GM13976 (cell line): ENCODE measurements around the gene C16orf86.
A peak's percentile ranks its signal among the peaks of the same experiment; 100 is the strongest.

ENCODE experiments used
- DNase-seq: peaks from one replicate; pipeline ENCODE4 v3.0.0; 2012; ENCODE audit warnings: low spot score
- in situ Hi-C: fragments of 300-500 bp; cut with MboI; formaldehyde crosslinking; loops from one replicate; pipeline ENCODE4 v1.12.0; 2022; ENCODE audit warnings: low sequenced_read_pairs, mixed read lengths, inconsistent platforms; ENCODE audit not compliant: unreplicated experiment
- TF ChIP-seq, protein P1 (sequence below): IDR thresholded peaks from 2 replicates; pipeline ENCODE4 v1.5.1; 2012; ENCODE audit warnings: borderline replicate concordance, mild to moderate bottlenecking; ENCODE audit not compliant: insufficient read depth; ENCODE audit errors: extremely low read depth, missing control alignments, control extremely low read depth

Gene C16orf86

GRCh38 chr16:67658849-67659674 is 7.6 kb upstream of the C16orf86 start:
- in situ Hi-C loops: no loop called here
- TF ChIP-seq, protein P1, sequence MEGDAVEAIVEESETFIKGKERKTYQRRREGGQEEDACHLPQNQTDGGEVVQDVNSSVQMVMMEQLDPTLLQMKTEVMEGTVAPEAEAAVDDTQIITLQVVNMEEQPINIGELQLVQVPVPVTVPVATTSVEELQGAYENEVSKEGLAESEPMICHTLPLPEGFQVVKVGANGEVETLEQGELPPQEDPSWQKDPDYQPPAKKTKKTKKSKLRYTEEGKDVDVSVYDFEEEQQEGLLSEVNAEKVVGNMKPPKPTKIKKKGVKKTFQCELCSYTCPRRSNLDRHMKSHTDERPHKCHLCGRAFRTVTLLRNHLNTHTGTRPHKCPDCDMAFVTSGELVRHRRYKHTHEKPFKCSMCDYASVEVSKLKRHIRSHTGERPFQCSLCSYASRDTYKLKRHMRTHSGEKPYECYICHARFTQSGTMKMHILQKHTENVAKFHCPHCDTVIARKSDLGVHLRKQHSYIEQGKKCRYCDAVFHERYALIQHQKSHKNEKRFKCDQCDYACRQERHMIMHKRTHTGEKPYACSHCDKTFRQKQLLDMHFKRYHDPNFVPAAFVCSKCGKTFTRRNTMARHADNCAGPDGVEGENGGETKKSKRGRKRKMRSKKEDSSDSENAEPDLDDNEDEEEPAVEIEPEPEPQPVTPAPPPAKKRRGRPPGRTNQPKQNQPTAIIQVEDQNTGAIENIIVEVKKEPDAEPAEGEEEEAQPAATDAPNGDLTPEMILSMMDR: no peak
- no peak for DNase-seq

DNA sequence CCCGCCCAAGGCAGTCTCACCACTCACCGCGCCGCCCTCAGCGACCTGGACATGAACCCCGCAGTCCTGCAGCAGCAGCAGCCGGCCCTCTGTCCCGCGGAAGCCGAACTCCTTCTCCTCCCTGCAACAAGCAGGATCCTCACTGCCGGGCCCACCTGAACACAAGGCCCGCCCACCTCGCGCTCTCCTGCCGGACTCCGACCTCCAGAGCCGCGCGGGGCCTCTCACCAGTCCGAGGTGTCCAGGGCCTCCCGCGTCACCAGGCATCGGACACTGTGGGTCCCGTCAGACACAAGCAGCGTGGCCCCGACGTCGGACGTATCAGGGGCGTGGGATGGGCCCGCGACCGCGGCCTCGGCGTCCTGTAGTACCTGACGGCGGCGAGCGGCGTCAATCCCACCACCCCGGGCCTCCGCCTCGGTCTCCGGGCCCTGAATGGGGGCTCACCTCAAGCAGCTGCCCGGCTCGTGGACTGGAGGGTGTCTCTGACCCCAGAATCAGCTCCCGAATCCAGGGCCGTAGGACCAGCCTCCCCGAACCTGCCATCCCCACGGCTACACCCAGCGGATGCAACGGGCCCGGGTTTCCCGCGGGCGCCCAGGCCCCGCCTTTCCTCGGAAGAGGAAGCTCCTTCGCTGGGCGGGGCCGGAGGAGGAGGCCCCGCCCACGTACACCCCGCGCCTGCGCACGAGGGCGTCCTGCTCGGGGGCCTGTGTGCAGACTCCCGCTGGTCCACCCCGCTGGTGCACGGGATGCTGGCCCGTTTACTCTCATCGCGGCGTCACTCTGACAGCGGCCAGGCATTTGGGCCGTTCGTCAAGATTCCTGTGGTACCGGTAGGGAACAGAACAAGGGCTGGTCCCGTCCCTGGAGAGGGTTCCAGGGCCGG is 6.7 kb upstream of the C16orf86 start, which contains the start of gene ACD:
ACD (minus strand) TSS at position 586 of the 889 bp plus-strand sequence; CDS start at position 546, 40 bp downstream.
- TF ChIP-seq, protein P1: no peak

GRCh38 chr16:67660564-67661028 is 6.0 kb upstream of the C16orf86 start, which contains the start of gene PARD6A:
TSS of gene PARD6A (plus strand) at chr16:67660960. CDS start at chr16:67661039, 79 bp downstream.
- in situ Hi-C loops: no loop called here
- DNase-seq: peak; percentile 100
- TF ChIP-seq, protein P1: no peak

More for the DNA sequence above, 6.7 kb upstream of the C16orf86 start, which contains the start of gene ACD:
- peak; percentile 100 for DNase-seq
- in situ Hi-C loops: no loop called here

GRCh38 chr16:67661101-67661761 is 5.4 kb upstream of the C16orf86 start:
- in situ Hi-C loops: no loop called here
- no peak for DNase-seq
- TF ChIP-seq, protein P1: no peak

DNA sequence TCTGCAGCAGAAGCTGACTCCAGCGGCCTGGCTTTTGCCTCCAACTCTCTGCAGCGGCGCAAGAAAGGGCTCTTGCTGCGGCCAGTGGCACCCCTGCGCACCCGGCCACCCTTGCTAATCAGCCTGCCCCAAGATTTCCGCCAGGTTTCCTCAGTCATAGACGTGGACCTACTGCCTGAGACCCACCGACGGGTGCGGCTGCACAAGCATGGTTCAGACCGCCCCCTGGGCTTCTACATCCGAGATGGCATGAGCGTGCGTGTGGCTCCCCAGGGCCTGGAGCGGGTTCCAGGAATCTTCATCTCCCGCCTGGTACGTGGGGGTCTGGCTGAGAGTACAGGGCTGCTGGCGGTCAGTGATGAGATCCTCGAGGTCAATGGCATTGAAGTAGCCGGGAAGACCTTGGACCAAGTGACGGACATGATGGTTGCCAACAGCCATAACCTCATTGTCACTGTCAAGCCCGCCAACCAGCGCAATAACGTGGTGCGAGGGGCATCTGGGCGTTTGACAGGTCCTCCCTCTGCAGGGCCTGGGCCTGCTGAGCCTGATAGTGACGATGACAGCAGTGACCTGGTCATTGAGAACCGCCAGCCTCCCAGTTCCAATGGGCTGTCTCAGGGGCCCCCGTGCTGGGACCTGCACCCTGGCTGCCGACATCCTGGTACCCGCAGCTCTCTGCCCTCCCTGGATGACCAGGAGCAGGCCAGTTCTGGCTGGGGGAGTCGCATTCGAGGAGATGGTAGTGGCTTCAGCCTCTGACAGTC is 4.5 kb upstream of the C16orf86 start:
- TF ChIP-seq, protein P1: no peak
- in situ Hi-C loops: no loop called here
- no peak for DNase-seq
